HAP-1 (cell line): ENCODE measurements around the gene UBQLN4.
A peak's percentile ranks its signal among the peaks of the same experiment; 100 is the strongest.

ENCODE experiments used
- DNase-seq, 2 experiments: peaks; one replicate each; pipeline ENCODE4 v3.0.0-alpha.2; 2016 to 2020; ENCODE audit warnings: low spot score in 2 of 2
- H3K27me3 ChIP-seq: fragments of 250-450 bp; sonication (Bioruptor Pico); 2 replicates; pipeline ENCODE4 v1.5.1; 2020; ENCODE audit warnings: low read depth, mild to moderate bottlenecking, moderate library complexity
- H3K36me3 ChIP-seq: fragments of 250-450 bp; sonication (Bioruptor Pico); replicated peaks from 2 replicates; pipeline ENCODE4 v1.5.1; 2020; ENCODE audit warnings: mild to moderate bottlenecking
- H3K4me1 ChIP-seq: fragments of 250-450 bp; sonication (Bioruptor Pico); 2 replicates; pipeline ENCODE4 v1.5.1; 2020; ENCODE audit warnings: mild to moderate bottlenecking
- H3K4me3 ChIP-seq: fragments of 250-450 bp; sonication (Bioruptor Pico); 2 replicates; pipeline ENCODE4 v1.5.1; 2020; ENCODE audit warnings: mild to moderate bottlenecking, moderate library complexity
- H3K9me3 ChIP-seq: fragments of 250-450 bp; sonication (Bioruptor Pico); 2 replicates; pipeline ENCODE4 v1.5.1; 2020; ENCODE audit warnings: mild to moderate bottlenecking, moderate library complexity
- in situ Hi-C: fragments of 300-500 bp; cut with MboI; formaldehyde crosslinking; loops from 3 replicates; pipeline ENCODE4 v1.14.3; 2020; ENCODE audit warnings: low sequenced_read_pairs, inconsistent platforms, mixed read lengths

The UBQLN4 gene

DNA sequence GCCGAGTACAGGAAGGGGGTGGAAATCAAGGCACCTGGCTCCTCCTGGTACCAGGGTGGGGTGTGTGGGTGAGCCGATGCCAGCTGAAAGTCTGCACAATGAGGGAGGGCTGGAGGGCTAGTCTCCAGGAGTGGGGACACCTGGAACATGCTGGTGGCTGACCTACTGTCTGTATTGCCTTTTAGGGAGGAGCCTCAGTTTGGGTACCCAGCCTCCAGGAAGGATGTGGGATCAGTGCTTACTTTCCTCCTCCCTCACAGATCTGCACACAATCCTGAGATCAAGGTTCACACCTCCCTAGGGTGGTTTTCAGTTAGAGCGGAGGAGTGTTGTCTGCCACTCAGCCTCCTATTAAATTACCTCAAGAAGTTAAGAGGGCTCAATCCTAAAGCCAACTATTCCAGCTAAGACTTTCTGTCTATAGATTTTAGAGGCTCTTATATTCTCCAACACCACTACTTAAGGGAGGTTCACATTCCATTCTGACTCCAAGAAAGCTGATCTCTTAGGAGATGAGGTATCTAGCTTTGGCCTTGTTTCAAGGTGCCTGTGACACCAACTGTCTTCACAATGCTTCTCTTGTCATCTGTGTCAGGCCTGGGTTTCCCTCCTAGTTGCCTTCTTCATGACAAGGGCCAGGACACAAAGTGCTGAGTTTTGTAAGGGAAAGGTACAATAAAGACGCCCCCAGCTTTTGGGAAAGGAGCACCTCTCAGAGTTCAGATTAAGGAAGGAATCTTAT is 48.6 kb downstream of the UBQLN4 start:
- in situ Hi-C loops = no loop called here
- H3K36me3 ChIP-seq = peaks cover 15% of the 10 kb centered on the region
- no peaks in the 10 kb centered on the region for H3K9me3 ChIP-seq
- no peak overlapping the region for H3K4me3 ChIP-seq
- H3K4me1 ChIP-seq = no peaks in the 10 kb centered on the region
- no peaks in the 10 kb centered on the region for H3K27me3 ChIP-seq
- DNase-seq = no peak

DNA sequence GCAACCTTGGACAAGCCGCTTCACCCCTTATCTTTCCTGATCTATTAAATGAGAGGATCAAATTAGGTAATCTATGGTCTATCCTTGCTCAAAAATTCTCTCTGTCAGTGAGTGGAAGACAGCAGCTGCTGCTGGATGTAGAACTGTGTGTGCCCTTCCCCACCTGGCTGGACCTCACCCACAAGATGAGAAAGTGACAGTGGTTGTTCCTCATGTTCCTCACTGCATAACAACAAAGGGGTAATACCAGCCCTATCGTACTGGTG is 49.7 kb downstream of the UBQLN4 start:
- Histone ChIP-seq H3K4me1 (no peaks in the 10 kb centered on the region), H3K9me3 (no peaks in the 10 kb centered on the region)
- in situ Hi-C loops = no loop called here

GRCh38 chr1:156002188-156002911 is 51.2 kb downstream of the UBQLN4 start:
- DNase-seq = no peak
- no peaks in the 10 kb centered on the region for H3K27me3 ChIP-seq
- no peaks in the 10 kb centered on the region for H3K9me3 ChIP-seq
- in situ Hi-C loops = no loop called here
- H3K36me3 ChIP-seq = no peaks in the 10 kb centered on the region
- H3K4me1 ChIP-seq = no peaks in the 10 kb centered on the region
- no peak overlapping the region for H3K4me3 ChIP-seq

More for the DNA sequence above, 49.7 kb downstream of the UBQLN4 start:
- no peaks in the 10 kb centered on the region for H3K27me3 ChIP-seq
- peaks cover 3% of the 10 kb centered on the region for H3K36me3 ChIP-seq
- DNase-seq = no peak
- H3K4me3 ChIP-seq = no peak overlapping the region

DNA sequence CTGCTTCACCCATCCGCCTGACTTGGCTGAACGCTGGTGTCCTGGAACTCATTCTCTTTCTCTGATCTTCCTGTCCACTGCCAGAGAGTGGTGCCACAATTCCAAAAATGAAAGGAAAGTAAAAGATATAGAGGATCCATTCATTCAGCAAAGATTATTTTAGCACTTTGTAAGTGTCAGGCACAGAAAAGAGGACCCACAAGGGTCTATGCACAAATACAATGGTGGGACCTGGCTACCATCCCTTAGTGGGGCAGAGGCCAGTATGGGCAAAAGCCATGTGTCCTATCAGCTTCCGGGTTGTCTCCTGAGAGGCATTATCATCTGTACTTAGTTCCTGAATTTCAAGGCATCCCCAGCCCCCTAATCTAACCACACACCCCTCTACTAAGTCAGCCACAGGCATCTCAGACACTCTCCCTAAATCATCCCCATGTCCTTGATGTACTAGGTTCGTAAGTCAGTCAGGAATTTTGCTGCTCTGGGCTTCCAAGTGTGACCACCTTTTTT is 51.9 kb downstream of the UBQLN4 start:
- H3K36me3 ChIP-seq = no peaks in the 10 kb centered on the region
- in situ Hi-C loops = no loop called here
- no peaks in the 10 kb centered on the region for H3K9me3 ChIP-seq
- no peak for DNase-seq
- H3K4me3 ChIP-seq = no peak overlapping the region
- H3K27me3 ChIP-seq = no peaks in the 10 kb centered on the region
- H3K4me1 ChIP-seq = no peaks in the 10 kb centered on the region

- no peak overlapping the region for H3K4me3 ChIP-seq
- no peaks in the 10 kb centered on the region for H3K36me3 ChIP-seq
- no peak for DNase-seq
- H3K9me3 ChIP-seq = no peaks in the 10 kb centered on the region
- H3K27me3 ChIP-seq = no peaks in the 10 kb centered on the region
- in situ Hi-C loops = no loop called here
- H3K4me1 ChIP-seq = no peaks in the 10 kb centered on the region
Measured at GRCh38 chr1:156001021-156001661, 52.5 kb downstream of the UBQLN4 start.

GRCh38 chr1:155999964-156000363 is 53.6 kb downstream of the UBQLN4 start:
- Histone ChIP-seq H3K4me3 (no peak overlapping the region), H3K4me1 (no peaks in the 10 kb centered on the region)
- in situ Hi-C loops = no loop called here

GRCh38 chr1:155996166-155996565 is 57.4 kb downstream of the UBQLN4 start:
- in situ Hi-C loops = no loop called here
- Histone ChIP-seq H3K4me1 (no peaks in the 10 kb centered on the region), H3K4me3 (no peak overlapping the region), H3K36me3 (no peaks in the 10 kb centered on the region), H3K9me3 (no peaks in the 10 kb centered on the region), H3K27me3 (no peaks in the 10 kb centered on the region)
- no peak for DNase-seq

More at GRCh38 chr1:155999964-156000363, 53.6 kb downstream of the UBQLN4 start:
- Histone ChIP-seq H3K9me3 (no peaks in the 10 kb centered on the region), H3K27me3 (no peaks in the 10 kb centered on the region), H3K36me3 (no peaks in the 10 kb centered on the region)
- no peak for DNase-seq

GRCh38 chr1:155993595-155993994 is 60.0 kb downstream of the UBQLN4 start:
- H3K9me3 ChIP-seq = no peaks in the 10 kb centered on the region
- no peak for DNase-seq
- H3K4me3 ChIP-seq = no peak overlapping the region
- no peaks in the 10 kb centered on the region for H3K27me3 ChIP-seq
- no peaks in the 10 kb centered on the region for H3K36me3 ChIP-seq
- no peaks in the 10 kb centered on the region for H3K4me1 ChIP-seq
- in situ Hi-C loops = no loop called here

- Histone ChIP-seq H3K36me3 (no peaks in the 10 kb centered on the region), H3K9me3 (no peaks in the 10 kb centered on the region), H3K4me3 (no peak overlapping the region), H3K27me3 (no peaks in the 10 kb centered on the region), H3K4me1 (no peaks in the 10 kb centered on the region)
- DNase-seq = no peak
- in situ Hi-C loops = no loop called here
Measured at GRCh38 chr1:155990005-155990739, 63.4 kb downstream of the UBQLN4 start.

- Histone ChIP-seq H3K36me3 (no peaks in the 10 kb centered on the region), H3K27me3 (no peaks in the 10 kb centered on the region), H3K9me3 (no peaks in the 10 kb centered on the region), H3K4me3 (no peak overlapping the region), H3K4me1 (no peaks in the 10 kb centered on the region)
- in situ Hi-C loops = no loop called here
- DNase-seq = peak; percentile 34 to 80
Measured at GRCh38 chr1:155989242-155990004, 64.2 kb downstream of the UBQLN4 start.
